Endothelial cell of umbilical vein (primary cell): ENCODE measurements around the gene BDH1. TPM values are rescaled to one million over a fixed set of nuclear protein-coding genes. Genes with fewer than 3 reads are reported as not detected.
A peak's percentile ranks its signal among the peaks of the same experiment; 100 is the strongest.

Experiments
- BruUV-seq: library from RNA; stranded (reverse); fragments of 400-500 nt; replicated peaks from 2 replicates; lab custom pipeline; 2021; lab: Mats Ljungman, UMichigan
- CTCF ChIA-PET: fragments of 300-600, 350-600 bp; sonication (Branson Sonifier 250); formaldehyde crosslinking; loops from one replicate; lab custom pipeline; 2021; ENCODE audit warnings: antibody characterized with exemption, inconsistent platforms; lab: Charles Lee
- POLR2A ChIA-PET: fragments of 300-600, 350-600 bp; sonication (Branson Sonifier 250); formaldehyde crosslinking; loops from one replicate; lab custom pipeline; 2021; ENCODE audit warnings: antibody characterized with exemption, inconsistent platforms; lab: Charles Lee
- DNase-seq: peaks from one replicate; pipeline ENCODE4 v3.0.0-alpha.2; 2011; ENCODE audit warnings: low read depth, low spot score
- FAIRE-seq: peaks from 2 replicates; lab custom pipeline; 2011; peaks lifted over from hg19 to GRCh38; lab: Jason Lieb, UNC
- H2AFZ ChIP-seq: 2 replicates; pipeline ENCODE4 v1.6.0; 2012; ENCODE audit warnings: low read depth, low read length, control low read depth, inconsistent platforms
- H3K27ac ChIP-seq: 2 replicates; pipeline ENCODE4 v1.5.1; 2011; ENCODE audit warnings: low read depth, mild to moderate bottlenecking, control low read depth, low read length, moderate library complexity; ENCODE audit not compliant: insufficient read depth
- H3K27me3 ChIP-seq, 2 experiments: 2 replicates each; pipeline versions ENCODE4 v1.6.0 to v1.6.1; 2011; ENCODE audit warnings: low read length in 2 of 2, mixed read lengths in 1 of 2; ENCODE audit not compliant: control insufficient read depth in 2 of 2, insufficient read depth in 2 of 2
- H3K36me3 ChIP-seq, 2 experiments: 2 replicates in 1 of 2; 3 replicates in 1 of 2; pipeline ENCODE4 v1.5.1; 2011; ENCODE audit warnings: low read length in 2 of 2, mild to moderate bottlenecking in 1 of 2, moderate library complexity in 1 of 2; ENCODE audit not compliant: control insufficient read depth in 2 of 2, insufficient read depth in 2 of 2; ENCODE audit errors: extremely low read depth in 1 of 2
- H3K4me1 ChIP-seq: 3 replicates; pipeline ENCODE4 v1.5.1; 2011; ENCODE audit warnings: mild to moderate bottlenecking, low read length; ENCODE audit not compliant: control insufficient read depth, insufficient read depth; ENCODE audit errors: extremely low read depth
- H3K4me2 ChIP-seq: 2 replicates; pipeline ENCODE4 v1.6.1; 2011; ENCODE audit warnings: low read length, control low read depth, mixed read lengths; ENCODE audit not compliant: insufficient read depth
- H3K4me3 ChIP-seq, 3 experiments: fragments of 200-600 bp in 1 of 3; sonication (generic), shearing (Covaris generic) in 1 of 3; replicated peaks in 1 of 3; 2 replicates each; pipeline ENCODE4 v1.5.1; 2011 to 2016; ENCODE audit warnings: control low read depth in 3 of 3, low read length in 3 of 3, mild to moderate bottlenecking in 2 of 3, inconsistent platforms in 1 of 3, low read depth in 1 of 3, moderate library complexity in 1 of 3; ENCODE audit not compliant: insufficient read depth in 1 of 3
- H3K79me2 ChIP-seq: 2 replicates; pipeline ENCODE4 v1.6.0; 2012; ENCODE audit warnings: low read length, inconsistent platforms; ENCODE audit not compliant: control insufficient read depth, insufficient read depth
- H3K9ac ChIP-seq: replicated peaks from 2 replicates; pipeline ENCODE3; 2011; ENCODE audit warnings: low read length, control low read depth; ENCODE audit not compliant: insufficient read depth; ENCODE audit errors: extremely low read depth
- H3K9me1 ChIP-seq: replicated peaks from 3 replicates; pipeline ENCODE4 v1.6.0; 2011; ENCODE audit warnings: mild to moderate bottlenecking, low read length; ENCODE audit not compliant: control insufficient read depth, insufficient read depth; ENCODE audit errors: extremely low read depth
- H3K9me3 ChIP-seq: replicated peaks from 2 replicates; pipeline ENCODE4 v1.5.1; 2012; ENCODE audit warnings: low read length, inconsistent platforms; ENCODE audit not compliant: control insufficient read depth, insufficient read depth
- H4K20me1 ChIP-seq: replicated peaks from 2 replicates; pipeline ENCODE3; 2011; ENCODE audit warnings: mild to moderate bottlenecking, low read length; ENCODE audit not compliant: control insufficient read depth, insufficient read depth; ENCODE audit errors: extremely low read depth
- CTCF ChIP-seq, 2 donors: IDR thresholded peaks; 1 replicate in 1 of 2; 2 replicates in 1 of 2; pipeline ENCODE4 v1.5.1; 2011; ENCODE audit warnings: low read length in 2 of 2, mild to moderate bottlenecking in 2 of 2, moderate library complexity in 2 of 2, control low read depth in 1 of 2, inconsistent platforms in 1 of 2, low read depth in 1 of 2; ENCODE audit not compliant: insufficient read depth in 1 of 2; ENCODE audit errors: extremely low read depth in 1 of 2
- EZH2 ChIP-seq: IDR thresholded peaks from 2 replicates; pipeline ENCODE4 v1.6.1; 2012; ENCODE audit warnings: borderline replicate concordance, low read depth, mild to moderate bottlenecking, moderate library complexity, low read length, inconsistent platforms; ENCODE audit not compliant: severe bottlenecking
- MYC ChIP-seq: IDR thresholded peaks from one replicate; pipeline ENCODE4 v1.6.1; 2011; ENCODE audit warnings: mild to moderate bottlenecking, low read depth, low read length
- POLR2A ChIP-seq: IDR thresholded peaks from 2 replicates; pipeline ENCODE4 v1.6.1; 2012; ENCODE audit warnings: low read depth, mild to moderate bottlenecking, control low read depth, low read length
- POLR2AphosphoS5 ChIP-seq: IDR thresholded peaks from 2 replicates; pipeline ENCODE4 v1.6.1; 2012; ENCODE audit warnings: low read depth, mild to moderate bottlenecking, control low read depth, low read length, moderate library complexity; ENCODE audit not compliant: insufficient read depth
- dilution Hi-C: fragments of 300-500 bp; cut with MboI; formaldehyde crosslinking; loops from one replicate; pipeline ENCODE4 v1.15.0; 2019; ENCODE audit warnings: low sequenced_read_pairs; ENCODE audit not compliant: extremely low pct_ligation_motif_present
- intact Hi-C: fragments of 100-400 bp; cut with micrococcal nuclease; formaldehyde crosslinking; loops from one replicate; pipeline ENCODE4 v1.10.0; 2022
- polyA plus RNA-seq, 4 experiments: library from polyadenylated mRNA; depleted of rRNA in 3 of 4; stranded (reverse) in 3 of 4; unstranded in 1 of 4; fragments of >200 nt; gene quantifications; 2 replicates each; pipeline versions ENCODE4 v1.2.1 to v1.2.3, GENCODE V29; 2011 to 2012; ENCODE audit warnings: missing spikeins in 1 of 4
- total RNA-seq: library from RNA; stranded (reverse); gene quantifications from 2 replicates; pipeline ENCODE4 v1.2.3, GENCODE V29; 2021

Gene BDH1
- total and polyA plus RNA-seq, 2 donors (not counting 3 experiments of a cell fraction or from before 2014, with no cell fraction given) = 6.9 to 12.2 TPM

- no TSS peak for BruUV-seq
- ChIA-PET CTCF (interaction anchor here (0.6 to 3.8 kb wide), 49 partner anchors 8 to 421 kb away, joined by 3 to 148 read pairs (median 6); partner anchors contain the start of gene DLG1), POLR2A (interaction anchor here (1.2 kb wide), 1 partner anchor 240 kb away, joined by 3 read pairs; no protein-coding TSS in a partner anchor)
- Histone ChIP-seq H3K9ac (no peak overlapping the region), H3K4me1 (no peaks in the 10 kb centered on the region), H3K27ac (no peak overlapping the region), H4K20me1 (no peaks in the 10 kb centered on the region), H3K79me2 (no peaks in the 10 kb centered on the region), H3K36me3 (no peaks in the 10 kb centered on the region), H3K9me3 (no peaks in the 10 kb centered on the region), H3K4me2 (no peak overlapping the region), H3K4me3 (no peak overlapping the region), H2AFZ (peak overlapping the region; percentile 50), H3K9me1 (no peaks in the 10 kb centered on the region), H3K27me3 (no peaks in the 10 kb centered on the region)
- TF ChIP-seq CTCF (IDR thresholded peaks at IDR 0.05; ENCODE audit: extremely low read depth in 1 of 2, insufficient read depth in 1 of 2, low read depth in 1 of 2, low read length in 2 of 2) (peak; percentile 74 to 78), EZH2 (no peak)
- dilution Hi-C loops = loop anchor here (25.0 kb wide), 1 partner anchor 240 kb away; no protein-coding TSS in a partner anchor
- DNase-seq (peak; percentile 64), FAIRE-seq (peak; percentile 88)
- intact Hi-C loops = loop anchor here (1.0 to 2.0 kb wide), 3 partner anchors 205 to 278 kb away; no protein-coding TSS in a partner anchor
These were observed 53.7 kb downstream of the BDH1 start for GRCh38 chr3:197501879-197502620.

- H3K27me3 ChIP-seq = no peaks in the 10 kb centered on the region
- dilution Hi-C loops = loop anchor here (25.0 kb wide), 1 partner anchor 239 kb away; no protein-coding TSS in a partner anchor
- ChIA-PET POLR2A (interaction anchor here (1.2 kb wide), 1 partner anchor 240 kb away, joined by 3 read pairs; no protein-coding TSS in a partner anchor), CTCF (interaction anchor here (0.7 to 3.8 kb wide), 40 partner anchors 9 to 310 kb away, joined by 3 to 148 read pairs (median 8); partner anchors contain the start of gene DLG1)
- FAIRE-seq (no peak), DNase-seq (no peak)
- no peaks in the 10 kb centered on the region for H3K4me1 ChIP-seq
- H3K4me3 ChIP-seq = no peak overlapping the region
- H3K9me1 ChIP-seq = no peaks in the 10 kb centered on the region
- no peaks in the 10 kb centered on the region for H4K20me1 ChIP-seq
- H3K79me2 ChIP-seq = no peaks in the 10 kb centered on the region
- H2AFZ ChIP-seq = peak overlapping the region; percentile 50
- no peak overlapping the region for H3K27ac ChIP-seq
- no peak overlapping the region for H3K4me2 ChIP-seq
- TF ChIP-seq EZH2 (no peak), POLR2AphosphoS5 (no peak), POLR2A (no peak), MYC (no peak), CTCF (IDR thresholded peaks at IDR 0.05; ENCODE audit: extremely low read depth in 1 of 2, insufficient read depth in 1 of 2, low read depth in 1 of 2, low read length in 2 of 2) (no peak)
- no peak overlapping the region for H3K9ac ChIP-seq
- intact Hi-C loops = no loop called here
- H3K36me3 ChIP-seq = no peaks in the 10 kb centered on the region
- no TSS peak for BruUV-seq
- H3K9me3 ChIP-seq = no peaks in the 10 kb centered on the region
These were observed 54.3 kb downstream of the BDH1 start for GRCh38 chr3:197501496-197501878.
